HCT116 (cell line): Measurements from ENCODE around the gene RAB8A.

Source experiments
- CEBPB ChIP-seq: IDR thresholded peaks from 2 replicates; pipeline ENCODE4 v1.6.1; 2012; ENCODE audit warnings: low read depth
- CTCF ChIP-seq, 3 experiments: fragments of 200-600 bp in 1 of 3; sonication (generic) in 1 of 3; IDR thresholded peaks in 2 of 3; conservative IDR thresholded peaks in 1 of 3; 2 replicates each; pipeline ENCODE4 v1.5.1; 2012 to 2017; ENCODE audit warnings: low read depth in 2 of 3, low read length in 2 of 3, antibody characterized with exemption in 1 of 3, borderline replicate concordance in 1 of 3, control low read depth in 1 of 3, mild to moderate bottlenecking in 1 of 3, mixed read lengths in 1 of 3, mixed run types in 1 of 3, moderate library complexity in 1 of 3; ENCODE audit not compliant: insufficient read depth in 1 of 3
- EZH2phosphoT487 ChIP-seq: fragments of 200-600 bp; IDR thresholded peaks from 2 replicates; pipeline ENCODE4 v1.6.1; 2018; ENCODE audit warnings: antibody characterized with exemption, borderline replicate concordance
- POLR2A ChIP-seq: IDR thresholded peaks from 2 replicates; pipeline ENCODE4 v1.7.0; 2011; ENCODE audit warnings: borderline replicate concordance; ENCODE audit not compliant: insufficient read depth, insufficient read length; ENCODE audit errors: extremely low read depth
- POLR2AphosphoS5 ChIP-seq: IDR thresholded peaks from 2 replicates; pipeline ENCODE4 v1.6.1; 2011; ENCODE audit warnings: mild to moderate bottlenecking, low read depth, low read length, moderate library complexity
- ZFX ChIP-seq: fragments of 450-650 bp; IDR thresholded peaks from 2 replicates; pipeline ENCODE4 v1.6.1; 2017
- TF ChIP-seq, protein P1 (sequence below): IDR thresholded peaks from 2 replicates; pipeline ENCODE4 v1.6.1; 2012

DNA sequence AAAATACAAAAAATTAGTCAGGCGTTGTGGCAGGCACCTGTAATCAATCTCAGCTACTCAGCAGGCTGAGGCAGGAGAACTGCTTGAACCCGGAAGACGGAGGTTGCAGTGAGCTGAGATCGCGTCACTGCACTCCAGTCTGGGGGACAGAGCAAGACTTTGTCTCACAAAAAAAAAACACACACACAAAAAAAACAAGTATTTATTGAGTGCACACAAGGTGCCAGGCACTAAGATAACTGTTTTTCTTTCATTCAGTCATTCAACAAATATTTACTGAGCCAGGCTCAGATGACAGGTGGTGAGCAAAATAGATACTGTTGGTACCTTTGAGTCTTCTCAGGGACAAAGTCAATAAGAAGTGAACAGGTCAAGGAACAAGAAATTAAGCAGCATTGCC, 55.4 kb downstream of the RAB8A start:
- TF ChIP-seq EZH2phosphoT487: no peak
- no peak for TF ChIP-seq POLR2A
- TF ChIP-seq CEBPB: no peak
- TF ChIP-seq CTCF (IDR thresholded peaks at IDR 0.05 in 2 of 3, conservative IDR thresholded peaks at IDR 0.05 in 1 of 3; ENCODE audit: borderline replicate concordance in 1 of 3, insufficient read depth in 1 of 3, low read depth in 2 of 3, low read length in 2 of 3): no peak
- TF ChIP-seq POLR2AphosphoS5: no peak
- TF ChIP-seq, protein P1, sequence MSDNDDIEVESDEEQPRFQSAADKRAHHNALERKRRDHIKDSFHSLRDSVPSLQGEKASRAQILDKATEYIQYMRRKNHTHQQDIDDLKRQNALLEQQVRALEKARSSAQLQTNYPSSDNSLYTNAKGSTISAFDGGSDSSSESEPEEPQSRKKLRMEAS: no peak
- TF ChIP-seq ZFX: no peak
